GM18502 (cell line): ENCODE measurements around the gene SLIT3.
"Not testable (repeated sequence)": the region's sequence is repeated elsewhere in the genome, so short reads cannot be mapped to it uniquely, and the experiment has no call there.

Source experiments
- ATAC-seq: cut with Tn5 transposase; IDR thresholded peaks from one replicate; pipeline ENCODE4 v1.9.1; 2021; ENCODE audit warnings: mild to moderate bottlenecking; ENCODE audit not compliant: unreplicated experiment, poor library complexity

SLIT3 gene

GRCh38 chr5:168742311-168742710 lies 558.6 kb downstream of the SLIT3 start:
- not testable (repeated sequence) for ATAC-seq

GRCh38 chr5:168740811-168741213 lies 560.1 kb downstream of the SLIT3 start:
- ATAC-seq = no peak

GRCh38 chr5:168740092-168740800 lies 560.7 kb downstream of the SLIT3 start:
- ATAC-seq = no peak

- no peak for ATAC-seq
Observed at GRCh38 chr5:168737066-168737465, 563.9 kb downstream of the SLIT3 start.

- no peak for ATAC-seq
Observed at GRCh38 chr5:168736281-168736831, 564.6 kb downstream of the SLIT3 start.

- peak; percentile 86 for ATAC-seq
Observed at GRCh38 chr5:168734620-168735300, 566.2 kb downstream of the SLIT3 start.

- ATAC-seq = no peak
Observed at GRCh38 chr5:168734119-168734518, 566.8 kb downstream of the SLIT3 start.

GRCh38 chr5:168728546-168729211 lies 572.3 kb downstream of the SLIT3 start:
- ATAC-seq = no peak

- ATAC-seq = no peak
Observed at GRCh38 chr5:168727547-168727946, 573.4 kb downstream of the SLIT3 start.

- no peak for ATAC-seq
Observed at GRCh38 chr5:168726342-168726741, 574.6 kb downstream of the SLIT3 start.

GRCh38 chr5:168724227-168724626 lies 576.7 kb downstream of the SLIT3 start:
- no peak for ATAC-seq

GRCh38 chr5:168723037-168723436 lies 577.9 kb downstream of the SLIT3 start:
- no peak for ATAC-seq

- no peak for ATAC-seq
Observed at GRCh38 chr5:168721966-168722365, 579.0 kb downstream of the SLIT3 start.

GRCh38 chr5:168721002-168721753 lies 579.8 kb downstream of the SLIT3 start:
- ATAC-seq = no peak

GRCh38 chr5:168720575-168720974 lies 580.4 kb downstream of the SLIT3 start:
- no peak for ATAC-seq

GRCh38 chr5:168714046-168714445 lies 586.9 kb downstream of the SLIT3 start:
- peak; percentile 81 for ATAC-seq

GRCh38 chr5:168713051-168713450 lies 587.9 kb downstream of the SLIT3 start:
- ATAC-seq = no peak

- no peak for ATAC-seq
Observed at GRCh38 chr5:168712280-168712924, 588.5 kb downstream of the SLIT3 start.

- ATAC-seq = no peak
Observed at GRCh38 chr5:168710706-168711105, 590.2 kb downstream of the SLIT3 start.
